IMR-90 (cell line): Measurements from ENCODE around the gene HFM1. TPM values are rescaled to one million over a fixed set of nuclear protein-coding genes. Genes with fewer than 3 reads are reported as not detected.

Experiments used
- ATAC-seq: fragments of 200-7000 bp; cut with Tn5 transposase; 2 replicates; pipeline ENCODE4 v1.9.1; 2020; ENCODE audit warnings: low read depth, mild to moderate bottlenecking, moderate library complexity
- BruUV-seq: library from RNA; stranded (reverse); fragments of 400-500 nt; replicated peaks from 2 replicates; lab custom pipeline; 2021; lab: Mats Ljungman, UMichigan
- CTCF ChIA-PET: fragments of 300-600 bp; formaldehyde crosslinking; extraction: SDS; loops from one replicate; lab custom pipeline; 2021; ENCODE audit warnings: antibody characterized with exemption; lab: Yijun Ruan, JAX
- POLR2A ChIA-PET: fragments of 300-600 bp; sonication (Branson Sonifier 250); formaldehyde crosslinking; loops from one replicate; lab custom pipeline; 2022; ENCODE audit warnings: antibody characterized with exemption; ENCODE audit not compliant: unreplicated experiment; lab: Charles Lee
- DNase-seq: peaks from one replicate; pipeline ENCODE4 v3.0.0; 2013
- H2AFZ ChIP-seq: replicated peaks from 2 replicates; pipeline ENCODE3; 2013; ENCODE audit warnings: low read length, mild to moderate bottlenecking; ENCODE audit not compliant: poor library complexity
- H2AK5ac ChIP-seq: 2 replicates; pipeline ENCODE4 v1.6.1; 2013; ENCODE audit warnings: low read depth, low read length, inconsistent platforms
- H2AK9ac ChIP-seq: replicated peaks from 2 replicates; pipeline ENCODE3; 2013; ENCODE audit warnings: mild to moderate bottlenecking, low read depth, low read length, moderate library complexity; ENCODE audit not compliant: poor library complexity
- H2BK120ac ChIP-seq: 2 replicates; pipeline ENCODE4 v1.6.1; 2013; ENCODE audit warnings: low read depth, low read length, inconsistent platforms
- H2BK15ac ChIP-seq: 3 replicates; pipeline ENCODE4 v1.6.1; 2013; ENCODE audit warnings: low read depth, low read length, inconsistent platforms
- H2BK20ac ChIP-seq: 2 replicates; pipeline ENCODE4 v1.6.1; 2013; ENCODE audit warnings: low read depth, mild to moderate bottlenecking, inconsistent platforms, low read length, moderate library complexity
- H2BK5ac ChIP-seq: 2 replicates; pipeline ENCODE4 v1.6.1; 2013; ENCODE audit warnings: mild to moderate bottlenecking, low read depth, low read length, inconsistent platforms; ENCODE audit not compliant: poor library complexity, severe bottlenecking
- H3K14ac ChIP-seq: replicated peaks from 2 replicates; pipeline ENCODE4 v1.6.1; 2013; ENCODE audit warnings: low read depth, low read length, inconsistent platforms
- H3K18ac ChIP-seq: 2 replicates; pipeline ENCODE4 v1.6.1; 2013; ENCODE audit warnings: low read depth, low read length, control low read depth
- H3K23ac ChIP-seq: 2 replicates; pipeline ENCODE4 v1.6.1; 2013; ENCODE audit warnings: low read depth, low read length, inconsistent platforms
- H3K27ac ChIP-seq: 2 replicates; pipeline ENCODE4 v1.5.1; 2013; ENCODE audit warnings: mild to moderate bottlenecking, control low read depth, low read length; ENCODE audit not compliant: insufficient read depth
- H3K27me3 ChIP-seq: 2 replicates; pipeline ENCODE4 v1.6.1; 2013; ENCODE audit warnings: low read length; ENCODE audit not compliant: control insufficient read depth, insufficient read depth
- H3K36me3 ChIP-seq: 2 replicates; pipeline ENCODE4 v1.6.1; 2013; ENCODE audit warnings: low read length, mixed read lengths; ENCODE audit not compliant: control insufficient read depth, insufficient read depth
- H3K4ac ChIP-seq: 2 replicates; pipeline ENCODE4 v1.6.1; 2013; ENCODE audit warnings: low read depth, low read length, inconsistent platforms
- H3K4me1 ChIP-seq: 2 replicates; pipeline ENCODE4 v1.6.1; 2013; ENCODE audit warnings: low read length, mixed read lengths; ENCODE audit not compliant: control insufficient read depth, insufficient read depth
- H3K4me2 ChIP-seq: 2 replicates; pipeline ENCODE4 v1.6.1; 2013; ENCODE audit warnings: low read depth, mild to moderate bottlenecking, control low read depth, low read length, moderate library complexity
- H3K4me3 ChIP-seq: 2 replicates; pipeline ENCODE4 v1.5.1; 2013; ENCODE audit warnings: low read depth, mild to moderate bottlenecking, control low read depth, low read length, moderate library complexity; ENCODE audit not compliant: insufficient read depth
- H3K56ac ChIP-seq: 2 replicates; pipeline ENCODE4 v1.6.1; 2013; ENCODE audit warnings: low read length, inconsistent platforms; ENCODE audit not compliant: insufficient read depth; ENCODE audit errors: extremely low read depth
- H3K79me1 ChIP-seq, 2 experiments: 2 replicates each; pipeline ENCODE4 v1.6.1; 2013; ENCODE audit warnings: low read length in 2 of 2, inconsistent platforms in 1 of 2, low read depth in 1 of 2
- H3K9ac ChIP-seq: 2 replicates; pipeline ENCODE4 v1.6.1; 2013; ENCODE audit warnings: low read depth, low read length, control low read depth
- H3K9me1 ChIP-seq: 2 replicates; pipeline ENCODE4 v1.6.1; 2013; ENCODE audit warnings: low read length, inconsistent platforms; ENCODE audit not compliant: insufficient read depth
- H3K9me3 ChIP-seq: 2 replicates; pipeline ENCODE4 v1.6.1; 2013; ENCODE audit warnings: low read length; ENCODE audit not compliant: control insufficient read depth, insufficient read depth
- H4K20me1 ChIP-seq: 2 replicates; pipeline ENCODE4 v1.6.1; 2013; ENCODE audit warnings: low read length, inconsistent platforms; ENCODE audit not compliant: insufficient read depth
- H4K5ac ChIP-seq: 2 replicates; pipeline ENCODE4 v1.6.1; 2013; ENCODE audit warnings: mild to moderate bottlenecking, low read depth, low read length, control low read depth
- H4K8ac ChIP-seq, 2 experiments: 2 replicates each; pipeline ENCODE4 v1.6.1; 2013; ENCODE audit warnings: low read depth in 2 of 2, low read length in 2 of 2, control low read depth in 1 of 2, inconsistent platforms in 1 of 2
- H4K91ac ChIP-seq: 2 replicates; pipeline ENCODE4 v1.6.1; 2013; ENCODE audit warnings: low read depth, low read length, inconsistent platforms; ENCODE audit not compliant: insufficient read depth
- BHLHE40 ChIP-seq: fragments of 150-350 bp; IDR thresholded peaks from 2 replicates; pipeline ENCODE4 v1.6.1; 2016; ENCODE audit warnings: mild to moderate bottlenecking, low read depth, low read length
- CHD1 ChIP-seq: IDR thresholded peaks from 2 replicates; pipeline ENCODE4 v1.6.1; 2012; ENCODE audit warnings: low read depth, low read length, improper control_type of control experiment
- CTCF ChIP-seq: conservative IDR thresholded peaks from 2 replicates; pipeline ENCODE4 v1.5.1; 2012; ENCODE audit warnings: mild to moderate bottlenecking, low read depth, low read length, improper control_type of control experiment
- ELK1 ChIP-seq: fragments of 150-350 bp; IDR thresholded peaks from 2 replicates; pipeline ENCODE4 v1.6.1; 2016; ENCODE audit warnings: low read depth, mild to moderate bottlenecking, low read length, moderate library complexity, borderline replicate concordance
- FOS ChIP-seq: fragments of 150-350 bp; IDR thresholded peaks from 2 replicates; pipeline ENCODE4 v1.6.1; 2016; ENCODE audit warnings: low read depth, low read length
- MAFK ChIP-seq: IDR thresholded peaks from 2 replicates; pipeline ENCODE4 v1.6.1; 2012; ENCODE audit warnings: low read depth, low read length, improper control_type of control experiment
- MXI1 ChIP-seq: IDR thresholded peaks from 2 replicates; pipeline ENCODE4 v1.6.1; 2012; ENCODE audit warnings: low read depth, mild to moderate bottlenecking, low read length, moderate library complexity, borderline replicate concordance
- NFE2L2 ChIP-seq: fragments of 150-350 bp; IDR thresholded peaks from 2 replicates; pipeline ENCODE4 v1.6.1; 2016; ENCODE audit warnings: low read depth, mild to moderate bottlenecking, low read length
- POLR2A ChIP-seq: IDR thresholded peaks from 2 replicates; pipeline ENCODE4 v1.6.1; 2012; ENCODE audit warnings: mild to moderate bottlenecking, low read depth, low read length
- RAD21 ChIP-seq: IDR thresholded peaks from 2 replicates; pipeline ENCODE4 v1.6.1; 2012; ENCODE audit warnings: low read length, improper control_type of control experiment
- RCOR1 ChIP-seq: IDR thresholded peaks from 2 replicates; pipeline ENCODE4 v1.6.1; 2012; ENCODE audit warnings: mild to moderate bottlenecking, low read length, improper control_type of control experiment; ENCODE audit not compliant: insufficient replicate concordance
- RFX5 ChIP-seq: IDR thresholded peaks from 2 replicates; pipeline ENCODE4 v1.8.0; 2012; ENCODE audit warnings: low read depth, mild to moderate bottlenecking, low read length, moderate library complexity
- SMC3 ChIP-seq: fragments of 150-350 bp; IDR thresholded peaks from 2 replicates; pipeline ENCODE4 v1.6.1; 2016; ENCODE audit warnings: low read depth, mild to moderate bottlenecking, antibody characterized with exemption, low read length, moderate library complexity
- USF2 ChIP-seq: fragments of 150-350 bp; IDR thresholded peaks from 2 replicates; pipeline ENCODE4 v1.6.1; 2017; ENCODE audit warnings: mild to moderate bottlenecking, antibody characterized with exemption, low read length, low read depth
- WGBS, 2 experiments: methylation state at CpG; one replicate each; pipeline versions ENCODE4 v1.1.5 to v1.1.7; 2013; ENCODE audit warnings: missing lambda C conversion rate in 2 of 2; ENCODE audit not compliant: insufficient read length in 1 of 2; ENCODE audit errors: extremely low coverage in 2 of 2; 5-methylcytosine and 5-hydroxymethylcytosine counted together
- dilution Hi-C: fragments of 300-500 bp; cut with HindIII; formaldehyde crosslinking; loops from one replicate; pipeline ENCODE4 v1.14.3; 2018; ENCODE audit warnings: low sequenced_read_pairs; ENCODE audit not compliant: unreplicated experiment
- in situ Hi-C: fragments of 300-500 bp; cut with MboI; formaldehyde crosslinking; loops from 3 replicates; pipeline ENCODE4 v1.14.3; 2019; ENCODE audit warnings: low sequenced_read_pairs, inconsistent platforms, mixed read lengths
- intact Hi-C: fragments of 100-400 bp; cut with micrococcal nuclease; formaldehyde crosslinking; loops from 2 replicates; pipeline ENCODE4 v1.10.0; 2022
- polyA plus RNA-seq, 3 experiments: library from polyadenylated mRNA; depleted of rRNA; stranded (reverse); fragments of >200 nt; gene quantifications; 2 replicates each; pipeline ENCODE4 v1.2.3, GENCODE V29; 2012; ENCODE audit warnings: low replicate concordance in 1 of 3
- total RNA-seq: library from RNA; depleted of rRNA; stranded (reverse); fragments of >200 nt; gene quantifications from 2 replicates; pipeline ENCODE4 v1.2.3, GENCODE V29; 2012

The HFM1 gene
- total and polyA plus RNA-seq, 2 of the 4 experiments (the other 2 are of a cell fraction), result 0.15 to 0.18 TPM

GRCh38 chr1:91314643-91315042, 90.0 kb downstream of the HFM1 start:
- H4K91ac ChIP-seq, result no peak overlapping the region
- H2AK9ac ChIP-seq, result no peak overlapping the region
- no TSS peak for BruUV-seq
- H4K8ac ChIP-seq, result no peak overlapping the region
- H3K4ac ChIP-seq, result no peak overlapping the region
- H2BK120ac ChIP-seq, result no peak overlapping the region
- H3K18ac ChIP-seq, result no peak overlapping the region
- ATAC-seq (no peak), DNase-seq (no peak)
- no peak overlapping the region; the same call in 1 of the 2 replicates for H3K14ac ChIP-seq
- H2AK5ac ChIP-seq, result no peak overlapping the region
- no peaks in the 10 kb centered on the region for H3K79me1 ChIP-seq
- ChIA-PET POLR2A (interaction anchor here (0.7 kb wide), 1 partner anchor 46 kb away, joined by 3 read pairs; no protein-coding TSS in a partner anchor), CTCF (no interaction called here)
- H2BK15ac ChIP-seq, result no peak overlapping the region
- H3K56ac ChIP-seq, result no peak overlapping the region
- H3K27ac ChIP-seq, result no peak overlapping the region
- H2AFZ ChIP-seq, result no peak overlapping the region
- no peaks in the 10 kb centered on the region for H3K36me3 ChIP-seq
- H3K9ac ChIP-seq, result no peak overlapping the region
- WGBS, 2 experiments, result no CpG with 5 or more reads among the region's 2 CpGs
- H4K20me1 ChIP-seq, result no peaks in the 10 kb centered on the region
- H3K9me3 ChIP-seq, result no peaks in the 10 kb centered on the region
- H3K4me3 ChIP-seq, result no peak overlapping the region
- no peaks in the 10 kb centered on the region for H3K4me1 ChIP-seq
- intact Hi-C loops, result no loop called here
- no peak overlapping the region for H3K4me2 ChIP-seq
- in situ Hi-C loops, result no loop called here
- TF ChIP-seq BHLHE40 (no peak), CHD1 (no peak), NFE2L2 (no peak), RFX5 (no peak), RCOR1 (no peak), ELK1 (no peak), FOS (no peak), POLR2A (no peak), RAD21 (no peak), MXI1 (no peak), SMC3 (no peak), MAFK (no peak), USF2 (no peak), CTCF (no peak)
- dilution Hi-C loops, result no loop called here
- H4K5ac ChIP-seq, result no peak overlapping the region
- H3K23ac ChIP-seq, result no peak overlapping the region
- H2BK20ac ChIP-seq, result no peak overlapping the region
- no peaks in the 10 kb centered on the region for H3K27me3 ChIP-seq
- no peaks in the 10 kb centered on the region for H3K9me1 ChIP-seq
- H2BK5ac ChIP-seq, result no peak overlapping the region
